HG02943 (cell line): ENCODE measurements around the gene TTC28.
"Not testable (repeated sequence)": the region's sequence is repeated elsewhere in the genome, so short reads cannot be mapped to it uniquely, and the experiment has no call there.

Experiments
- ATAC-seq: cut with Tn5 transposase; IDR thresholded peaks from one replicate; pipeline ENCODE4 v1.9.1; 2021; ENCODE audit warnings: mild to moderate bottlenecking, low read depth, moderate library complexity; ENCODE audit not compliant: unreplicated experiment

Gene TTC28

DNA sequence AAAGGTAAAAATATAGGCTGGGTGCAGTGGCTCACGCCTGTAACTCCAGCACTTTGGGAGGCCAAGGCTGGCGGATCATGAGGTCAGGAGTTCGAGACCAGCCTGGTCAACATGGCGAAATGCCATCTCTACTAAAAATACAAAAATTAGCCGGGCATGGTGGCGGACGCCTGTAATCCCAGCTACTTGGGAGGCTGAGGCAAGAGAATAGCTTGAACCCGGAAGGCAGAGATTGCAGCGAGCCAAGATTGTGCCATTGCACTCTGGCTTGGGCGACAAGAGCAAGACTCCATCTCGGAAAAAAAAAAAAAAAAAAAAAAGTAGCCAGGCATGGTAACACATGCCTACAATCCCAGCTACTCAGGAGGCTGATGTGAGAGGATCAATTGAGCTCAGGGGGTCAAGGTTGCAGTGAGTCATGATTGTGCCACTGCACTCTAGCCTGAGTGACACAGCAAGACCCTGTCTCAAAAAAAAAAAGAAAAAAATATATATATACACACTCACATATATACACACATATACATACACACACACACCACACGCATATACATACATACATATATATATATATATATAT, 112.6 kb downstream of the TTC28 start:
- ATAC-seq: not testable (repeated sequence)

- ATAC-seq: no peak
These were observed 116.0 kb downstream of the TTC28 start for GRCh38 chr22:28563636-28564035.

DNA sequence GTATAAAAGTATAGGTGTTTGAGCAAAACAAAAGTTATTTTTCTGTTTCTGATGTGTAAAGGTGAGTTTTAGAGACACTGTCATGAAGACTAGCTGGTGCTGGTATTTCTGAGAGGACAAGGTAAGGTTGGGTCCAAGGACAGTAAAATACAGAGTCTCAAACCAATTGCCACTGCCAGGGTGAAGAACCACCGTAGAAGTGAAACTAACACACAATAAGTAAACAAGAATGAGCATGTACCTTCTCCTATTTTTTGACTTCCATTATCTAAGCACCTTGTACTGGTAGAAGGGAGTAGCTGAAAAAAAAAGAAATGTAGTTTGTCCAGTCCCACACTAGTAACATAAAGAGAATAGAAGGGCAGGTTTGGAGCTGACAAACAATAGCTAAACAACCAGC, 117.3 kb downstream of the TTC28 start:
- no peak for ATAC-seq

DNA sequence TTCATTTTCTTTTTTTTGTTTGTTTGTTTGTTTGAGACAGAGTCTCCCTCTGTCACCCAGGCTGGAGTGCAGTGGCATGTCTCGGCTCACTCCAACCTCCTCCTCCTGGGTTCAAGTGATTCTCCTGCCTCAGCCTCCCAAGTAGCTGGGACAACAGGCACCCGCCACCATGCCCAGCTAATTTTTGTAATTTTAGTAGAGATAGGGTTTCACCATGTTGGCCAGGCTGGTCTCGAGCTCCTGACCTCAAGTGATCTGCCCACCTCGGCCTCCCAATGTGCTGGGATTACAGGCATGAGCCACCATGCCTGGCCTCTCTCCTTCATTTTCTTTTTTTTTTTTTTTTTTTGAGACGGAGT, 118.9 kb downstream of the TTC28 start:
- ATAC-seq: not testable (repeated sequence)

DNA sequence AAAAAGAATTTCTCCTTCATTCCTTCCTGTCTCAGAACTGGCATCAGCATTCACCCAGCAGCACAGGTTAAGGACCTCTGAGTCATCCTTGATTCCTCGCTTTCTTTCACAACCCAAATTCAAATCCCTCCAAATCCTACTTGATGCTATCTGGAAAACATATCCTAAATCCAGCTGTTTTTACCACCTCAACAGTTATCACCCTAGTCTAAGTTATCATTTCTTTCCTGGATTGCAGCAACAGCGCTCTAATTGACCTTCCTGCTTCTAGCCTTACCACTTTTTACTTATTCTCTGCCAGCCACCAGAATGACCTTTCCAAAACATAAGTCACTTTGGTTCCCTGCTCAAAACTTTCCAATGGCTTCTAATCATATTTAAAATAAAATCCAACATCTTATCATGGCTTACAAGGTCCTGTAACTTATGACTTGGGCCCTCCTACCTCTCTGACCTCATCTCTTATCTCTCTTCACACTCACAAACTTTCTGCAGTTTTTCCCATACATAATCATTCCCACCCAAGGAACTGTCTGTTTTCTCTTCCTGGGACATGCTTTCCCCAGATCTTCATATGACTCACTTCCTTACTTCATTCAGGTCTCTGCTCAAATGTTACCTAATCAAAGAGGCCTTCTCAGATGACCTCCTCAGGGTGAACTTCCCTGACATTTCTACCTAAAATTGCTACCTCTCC, 119.4 kb downstream of the TTC28 start:
- ATAC-seq: no peak

DNA sequence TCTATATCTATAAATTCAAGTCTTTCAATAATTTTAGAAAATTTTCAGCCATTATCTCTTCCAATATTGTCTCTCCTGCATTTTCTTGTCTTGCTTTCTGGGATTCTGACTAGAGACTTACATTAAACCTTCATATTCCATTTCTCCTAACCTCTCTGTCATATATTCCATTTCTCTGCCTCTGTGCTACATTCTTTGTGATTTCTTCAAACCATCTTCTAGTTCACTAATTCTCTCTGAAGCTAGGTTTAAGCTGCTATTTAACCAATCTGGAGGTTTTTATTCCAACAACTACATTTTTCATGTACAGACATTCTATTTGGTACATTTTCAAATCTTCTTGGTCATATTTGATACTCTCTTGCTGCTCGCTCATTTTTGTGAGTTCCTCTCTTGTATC, 122.5 kb downstream of the TTC28 start:
- no peak for ATAC-seq

GRCh38 chr22:28553108-28553866, 126.4 kb downstream of the TTC28 start:
- ATAC-seq: not testable (repeated sequence)

GRCh38 chr22:28548406-28548805, 131.2 kb downstream of the TTC28 start:
- ATAC-seq: no peak

- no peak for ATAC-seq
These were observed 132.4 kb downstream of the TTC28 start for GRCh38 chr22:28547132-28547842.

GRCh38 chr22:28544431-28544868, 135.2 kb downstream of the TTC28 start:
- no peak for ATAC-seq

DNA sequence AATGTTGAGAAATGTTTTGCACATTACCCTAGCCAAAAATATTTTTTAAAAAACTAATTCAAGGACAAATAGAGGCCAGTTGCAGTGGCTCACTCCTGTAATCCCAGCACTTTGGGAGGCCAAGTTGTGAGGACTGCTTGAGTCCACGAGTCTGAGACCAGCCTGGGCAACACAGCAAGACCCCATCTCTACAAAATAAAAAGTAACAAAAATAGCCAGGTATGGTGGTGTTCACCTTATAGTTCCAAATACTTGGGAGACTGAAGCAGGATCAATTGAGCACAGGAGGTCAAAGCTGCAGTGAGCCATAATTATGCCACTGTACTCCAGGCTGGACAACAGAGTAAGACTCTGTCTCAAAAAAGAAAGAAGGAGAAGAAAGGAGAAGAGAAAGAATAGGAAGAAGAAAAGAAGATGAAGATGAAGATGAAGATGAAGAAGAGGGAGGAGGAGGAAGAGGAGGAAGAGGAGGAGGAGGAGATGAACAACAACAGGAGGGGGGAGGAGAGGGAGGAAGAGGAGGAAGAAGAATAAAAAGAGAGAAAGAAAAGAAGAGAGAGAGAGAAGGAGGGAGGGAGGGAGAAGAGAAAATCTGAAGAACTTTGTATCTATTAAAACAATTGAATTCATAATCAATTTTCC, 136.5 kb downstream of the TTC28 start:
- no peak for ATAC-seq

DNA sequence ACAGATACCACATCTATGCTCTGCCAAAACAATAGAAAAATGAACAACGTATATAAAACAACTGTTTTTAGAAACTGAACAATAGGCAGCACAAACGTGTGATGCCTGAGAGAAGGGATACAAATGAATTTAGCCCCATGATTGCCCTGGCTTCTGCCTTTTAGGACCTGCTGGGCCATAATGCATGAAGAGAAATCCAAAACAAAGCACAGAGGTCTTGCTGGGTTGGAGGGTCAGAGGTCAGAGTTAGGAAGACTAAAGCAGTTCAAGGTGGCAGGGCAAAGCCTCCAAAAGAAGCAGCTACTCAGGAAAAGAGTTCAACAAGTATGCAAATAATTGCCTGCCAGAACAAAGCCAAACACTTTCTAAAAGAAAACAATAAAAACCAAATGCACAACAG, 138.5 kb downstream of the TTC28 start:
- no peak for ATAC-seq

GRCh38 chr22:28538922-28539321, 140.7 kb downstream of the TTC28 start:
- ATAC-seq: no peak

- ATAC-seq: not testable (repeated sequence)
These were observed 149.1 kb downstream of the TTC28 start for GRCh38 chr22:28530565-28530964.

DNA sequence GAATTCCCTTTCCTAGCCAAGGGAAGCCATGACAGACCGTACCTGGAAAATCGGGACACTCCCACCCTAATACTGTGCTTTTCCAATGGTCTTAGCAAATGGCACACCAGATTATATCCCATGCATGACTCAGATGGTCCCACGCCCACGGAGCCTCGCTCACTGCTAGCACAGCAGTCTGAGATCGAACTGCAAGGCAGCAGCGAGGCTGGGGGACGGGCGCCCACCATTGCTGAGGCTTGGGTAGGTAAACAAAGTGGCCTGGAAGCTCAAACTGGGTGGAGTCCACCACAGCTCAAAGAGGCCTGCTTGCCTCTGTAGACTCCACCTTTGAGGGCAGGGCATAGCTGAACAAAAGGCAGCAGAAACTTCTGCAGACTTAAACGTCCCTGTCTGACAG, 150.5 kb downstream of the TTC28 start:
- not testable (repeated sequence) for ATAC-seq

GRCh38 chr22:28521451-28521850, 158.2 kb downstream of the TTC28 start:
- no peak for ATAC-seq

DNA sequence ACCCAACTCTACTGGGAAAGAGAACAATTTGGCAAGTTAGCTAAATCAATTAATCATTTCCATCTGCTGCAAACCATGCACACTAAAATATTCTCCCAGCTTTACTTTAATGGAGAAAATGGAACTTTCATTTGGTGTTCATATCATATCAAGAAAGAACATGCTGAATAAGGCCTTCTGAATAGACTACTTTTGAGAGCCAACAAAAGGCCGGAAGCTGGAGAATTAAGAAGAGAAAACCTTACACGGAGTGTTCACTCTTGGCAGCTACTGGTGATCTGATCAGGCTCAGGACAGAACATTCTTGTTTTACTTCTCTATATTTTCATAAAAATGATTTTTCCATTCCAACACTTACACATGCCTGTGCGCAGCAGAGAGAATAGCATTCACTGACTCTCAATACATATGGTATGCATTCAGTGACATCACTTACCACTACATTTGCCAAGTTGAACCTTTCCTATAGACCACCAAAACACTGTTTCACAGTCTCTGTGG, 165.3 kb downstream of the TTC28 start:
- no peak for ATAC-seq

DNA sequence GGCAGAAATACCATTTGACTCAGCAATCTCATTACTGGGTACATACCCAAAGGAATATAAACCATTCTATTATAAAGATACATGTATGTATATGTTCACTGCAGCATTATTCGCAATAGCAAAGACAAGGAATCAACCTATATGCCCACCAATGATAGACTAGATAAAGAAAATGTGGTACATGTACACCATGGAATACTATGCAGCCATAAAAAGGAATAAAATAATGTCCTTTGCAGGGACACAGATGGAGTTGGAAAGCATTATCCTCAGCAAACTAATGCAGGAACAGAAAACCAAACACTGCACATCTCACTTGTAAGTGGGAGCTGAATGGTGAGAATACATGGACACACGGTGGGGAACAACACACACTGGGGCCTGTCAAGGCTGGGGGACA, 167.3 kb downstream of the TTC28 start:
- not testable (repeated sequence) for ATAC-seq

- ATAC-seq: no peak
These were observed 171.7 kb downstream of the TTC28 start for GRCh38 chr22:28507896-28508295.

DNA sequence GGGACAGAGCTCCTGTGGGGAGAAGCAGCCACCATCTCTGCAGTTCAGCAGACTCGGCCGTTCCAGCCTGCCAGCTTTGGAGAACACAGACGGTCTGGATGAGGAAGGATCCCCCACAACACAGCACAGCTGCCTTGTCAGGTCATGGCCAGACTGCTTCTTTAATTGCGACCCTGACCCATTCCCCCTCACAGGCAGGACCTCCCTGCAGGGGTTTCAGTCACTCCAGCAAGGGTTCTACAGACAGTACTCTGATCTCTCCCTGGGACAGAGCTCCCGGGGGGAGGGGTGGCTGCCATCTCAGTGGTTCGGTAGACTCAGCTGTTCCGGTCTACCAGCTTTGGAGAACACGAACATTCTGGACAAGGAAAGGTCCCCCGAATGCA, 173.5 kb downstream of the TTC28 start:
- no peak for ATAC-seq
